C4-2B (cell line): ENCODE measurements around the gene FAU.

ENCODE experiments used
- ZFX ChIP-seq: fragments of 450-650 bp; IDR thresholded peaks from 2 replicates; pipeline ENCODE4 v1.6.1; 2017
- TF ChIP-seq, protein P1 (sequence below): fragments of 450-650 bp; conservative IDR thresholded peaks from 2 replicates; pipeline ENCODE4 v1.5.1; 2017; ENCODE audit warnings: mild to moderate bottlenecking

- TF ChIP-seq, protein P1, sequence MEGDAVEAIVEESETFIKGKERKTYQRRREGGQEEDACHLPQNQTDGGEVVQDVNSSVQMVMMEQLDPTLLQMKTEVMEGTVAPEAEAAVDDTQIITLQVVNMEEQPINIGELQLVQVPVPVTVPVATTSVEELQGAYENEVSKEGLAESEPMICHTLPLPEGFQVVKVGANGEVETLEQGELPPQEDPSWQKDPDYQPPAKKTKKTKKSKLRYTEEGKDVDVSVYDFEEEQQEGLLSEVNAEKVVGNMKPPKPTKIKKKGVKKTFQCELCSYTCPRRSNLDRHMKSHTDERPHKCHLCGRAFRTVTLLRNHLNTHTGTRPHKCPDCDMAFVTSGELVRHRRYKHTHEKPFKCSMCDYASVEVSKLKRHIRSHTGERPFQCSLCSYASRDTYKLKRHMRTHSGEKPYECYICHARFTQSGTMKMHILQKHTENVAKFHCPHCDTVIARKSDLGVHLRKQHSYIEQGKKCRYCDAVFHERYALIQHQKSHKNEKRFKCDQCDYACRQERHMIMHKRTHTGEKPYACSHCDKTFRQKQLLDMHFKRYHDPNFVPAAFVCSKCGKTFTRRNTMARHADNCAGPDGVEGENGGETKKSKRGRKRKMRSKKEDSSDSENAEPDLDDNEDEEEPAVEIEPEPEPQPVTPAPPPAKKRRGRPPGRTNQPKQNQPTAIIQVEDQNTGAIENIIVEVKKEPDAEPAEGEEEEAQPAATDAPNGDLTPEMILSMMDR: no peak
- TF ChIP-seq ZFX: no peak
Measured at GRCh38 chr11:65072631-65072966, 49.3 kb downstream of the FAU start.
